ENCODE results near the gene ZNF512B.
A peak's percentile ranks its signal among the peaks of the same experiment; 100 is the strongest.
"Not testable (repeated sequence)": the region's sequence is repeated elsewhere in the genome, so short reads cannot be mapped to it uniquely, and the experiment has no call there.

Gene ZNF512B

GRCh38 chr20:63976980-63977738, 7.4 kb upstream of the ZNF512B start:
- no peak for DNase-seq

- DNase-seq: not testable (repeated sequence)
These were observed 6.8 kb upstream of the ZNF512B start for GRCh38 chr20:63976511-63976910.

GRCh38 chr20:63974402-63975200, 4.9 kb upstream of the ZNF512B start:
- DNase-seq: no peak

- peak; percentile 67 to 77 (median 73) for DNase-seq
These were observed 4.1 kb upstream of the ZNF512B start for GRCh38 chr20:63973636-63974401.

- no peak for DNase-seq
These were observed 3.4 kb upstream of the ZNF512B start for GRCh38 chr20:63973160-63973479.

- no peak for DNase-seq
These were observed 2.8 kb upstream of the ZNF512B start for GRCh38 chr20:63972312-63973159.

- not testable (repeated sequence) for DNase-seq
These were observed 2.2 kb upstream of the ZNF512B start for GRCh38 chr20:63971960-63972311.

GRCh38 chr20:63970714-63971431, 1.1 kb upstream of the ZNF512B start:
- no peak for DNase-seq

GRCh38 chr20:63968928-63969760, 586 bp downstream of the ZNF512B start:
- DNase-seq: peak in 1 of 4 experiments; percentile 28

- DNase-seq: no peak
These were observed 1.4 kb downstream of the ZNF512B start for GRCh38 chr20:63968136-63968927.

- no peak for DNase-seq
These were observed 2.2 kb downstream of the ZNF512B start for GRCh38 chr20:63967330-63968135.

- DNase-seq: no peak
These were observed 2.8 kb downstream of the ZNF512B start for GRCh38 chr20:63966944-63967322.

- DNase-seq: no peak
These were observed 3.4 kb downstream of the ZNF512B start for GRCh38 chr20:63966172-63966943.

- DNase-seq: no peak
These were observed 5.3 kb downstream of the ZNF512B start for GRCh38 chr20:63964412-63964811.

- no peak for DNase-seq
These were observed 5.9 kb downstream of the ZNF512B start for GRCh38 chr20:63963784-63964301.

- DNase-seq: no peak
These were observed 6.4 kb downstream of the ZNF512B start for GRCh38 chr20:63963348-63963741.

- DNase-seq: no peak
These were observed 7.0 kb downstream of the ZNF512B start for GRCh38 chr20:63962426-63963347.
